ENCODE measurements around the gene HOXA13. TPM values are rescaled to one million over a fixed set of nuclear protein-coding genes. Genes with fewer than 3 reads are reported as not detected.
A peak's percentile ranks its signal among the peaks of the same experiment; 100 is the strongest.

HOXA13 gene
- polyA plus RNA-seq, 1 donor from 2014 or later: not detected

- Histone ChIP-seq H3K4me3 (ENCODE audit: low read length) (no peak overlapping the region), H3F3A (ENCODE audit: insufficient read depth, low read length, poor library complexity, severe bottlenecking) (no peaks in the 10 kb centered on the region), H3K9me2 (ENCODE audit: insufficient read depth, low read length) (no peaks in the 10 kb centered on the region), H3K27me3 (ENCODE audit: insufficient read depth, low read depth, low read length) (peaks cover 100% of the 10 kb centered on the region), H3K79me2 (replicated peaks; ENCODE audit: insufficient read depth, low read length) (no peaks in the 10 kb centered on the region), H2AFZ (ENCODE audit: low read depth, low read length) (no peak overlapping the region), H3K4me2 (ENCODE audit: low read length) (no peak overlapping the region), H3K9ac (ENCODE audit: low read length) (no peak overlapping the region), H3K9me3 (ENCODE audit: low read length) (no peaks in the 10 kb centered on the region), H3K27ac (ENCODE audit: low read length) (no peak overlapping the region), H4K20me1 (ENCODE audit: insufficient read depth) (no peaks in the 10 kb centered on the region), H3K36me3 (ENCODE audit: insufficient read depth, low read length) (no peaks in the 10 kb centered on the region)
- no peak for TF ChIP-seq MXI1 (conservative IDR thresholded peaks at IDR 0.05; ENCODE audit: poor library complexity, severe bottlenecking)
- TF ChIP-seq EP300 (conservative IDR thresholded peaks at IDR 0.05; ENCODE audit: poor library complexity, severe bottlenecking): no peak
- TF ChIP-seq RAD21 (conservative IDR thresholded peaks at IDR 0.05): no peak
- no peak for TF ChIP-seq POLR2AphosphoS5 (IDR thresholded peaks at IDR 0.05)
- TF ChIP-seq EZH2 (IDR thresholded peaks at IDR 0.05; ENCODE audit: borderline replicate concordance, insufficient read depth, low read length, poor library complexity, severe bottlenecking): no peak
- no peak for TF ChIP-seq CTCF (IDR thresholded peaks at IDR 0.05; ENCODE audit: poor library complexity, severe bottlenecking)
- TF ChIP-seq TAF1 (IDR thresholded peaks at IDR 0.05; ENCODE audit: low read depth): no peak
- TF ChIP-seq SMC3 (conservative IDR thresholded peaks at IDR 0.05; ENCODE audit: poor library complexity): no peak
- no peak for TF ChIP-seq REST (IDR thresholded peaks at IDR 0.05; ENCODE audit: borderline replicate concordance)
Measured at GRCh38 chr7:27194002-27194352, 5.9 kb downstream of the HOXA13 start.

- Histone ChIP-seq H3K27me3 (ENCODE audit: insufficient read depth, low read depth, low read length) (peaks cover 100% of the 10 kb centered on the region), H4K20me1 (ENCODE audit: insufficient read depth) (no peaks in the 10 kb centered on the region), H3K27ac (ENCODE audit: low read length) (no peak overlapping the region), H3K79me2 (replicated peaks; ENCODE audit: insufficient read depth, low read length) (no peaks in the 10 kb centered on the region), H3K9me3 (ENCODE audit: low read length) (no peaks in the 10 kb centered on the region), H3K4me2 (ENCODE audit: low read length) (no peak overlapping the region), H3F3A (ENCODE audit: insufficient read depth, low read length, poor library complexity, severe bottlenecking) (no peaks in the 10 kb centered on the region), H3K36me3 (ENCODE audit: insufficient read depth, low read length) (no peaks in the 10 kb centered on the region), H3K9ac (ENCODE audit: low read length) (no peak overlapping the region), H2AFZ (ENCODE audit: low read depth, low read length) (no peak overlapping the region), H3K9me2 (ENCODE audit: insufficient read depth, low read length) (no peaks in the 10 kb centered on the region), H3K4me3 (ENCODE audit: low read length) (no peak overlapping the region)
- TF ChIP-seq CTCF (IDR thresholded peaks at IDR 0.05; ENCODE audit: poor library complexity, severe bottlenecking) (no peak), POLR2AphosphoS5 (IDR thresholded peaks at IDR 0.05) (peak; percentile 15), SMC3 (conservative IDR thresholded peaks at IDR 0.05; ENCODE audit: poor library complexity) (no peak), TAF1 (IDR thresholded peaks at IDR 0.05; ENCODE audit: low read depth) (no peak), EP300 (conservative IDR thresholded peaks at IDR 0.05; ENCODE audit: poor library complexity, severe bottlenecking) (no peak), EZH2 (IDR thresholded peaks at IDR 0.05; ENCODE audit: borderline replicate concordance, insufficient read depth, low read length, poor library complexity, severe bottlenecking) (peak; percentile 37), RAD21 (conservative IDR thresholded peaks at IDR 0.05) (no peak), REST (IDR thresholded peaks at IDR 0.05; ENCODE audit: borderline replicate concordance) (no peak), MXI1 (conservative IDR thresholded peaks at IDR 0.05; ENCODE audit: poor library complexity, severe bottlenecking) (no peak)
Measured at GRCh38 chr7:27193335-27194001, 6.4 kb downstream of the HOXA13 start.

Measured in neural cell (in vitro differentiated cells).